Neural progenitor cell (in vitro differentiated cells): ENCODE results near the gene FAM83B.

ENCODE experiments used
- EZH2 ChIP-seq: fragments of 200-600 bp; sonication (generic); IDR thresholded peaks from 2 replicates; pipeline ENCODE4 v1.6.1; 2017; ENCODE audit warnings: antibody characterized with exemption, mild to moderate bottlenecking, moderate library complexity
- TF ChIP-seq, protein P1 (sequence below): fragments of 200-600 bp; sonication (generic); IDR thresholded peaks from 2 replicates; pipeline ENCODE4 v1.5.1; 2017; ENCODE audit warnings: antibody characterized with exemption, mild to moderate bottlenecking

DNA sequence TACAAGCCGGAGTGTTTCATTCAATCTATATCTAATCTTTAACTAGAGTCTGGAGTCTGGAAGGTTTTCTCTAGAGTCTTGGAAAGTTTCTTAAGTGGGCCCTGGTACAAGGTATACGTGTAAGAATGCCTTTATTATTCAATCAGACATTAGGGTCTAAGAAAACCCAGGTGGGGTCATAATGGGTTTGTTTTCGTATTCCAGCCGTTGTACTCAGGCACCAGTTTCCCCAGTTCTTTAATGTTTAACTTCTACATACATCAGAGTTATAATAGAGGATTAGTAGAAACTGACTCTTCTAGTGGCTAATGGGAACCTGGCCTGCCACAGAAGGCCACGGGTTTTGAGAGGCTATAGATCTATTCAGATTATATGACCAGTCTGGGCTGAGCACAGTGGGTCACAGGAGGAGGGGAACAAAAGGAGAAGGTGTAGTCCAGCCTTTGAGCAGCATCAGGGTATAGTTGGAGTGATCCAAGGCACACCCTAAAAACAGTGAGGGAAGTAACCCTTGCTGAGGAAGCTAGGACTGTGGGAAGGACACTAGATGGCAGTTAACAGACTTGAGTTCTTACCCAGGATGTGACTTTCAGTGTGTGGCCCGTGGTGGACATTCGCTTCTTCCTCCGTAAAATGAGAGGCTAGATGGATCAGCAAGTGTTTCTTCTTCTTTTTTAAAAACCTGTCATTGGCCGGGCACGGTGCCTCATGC is 15.5 kb downstream of the FAM83B start:
- TF ChIP-seq, protein P1, sequence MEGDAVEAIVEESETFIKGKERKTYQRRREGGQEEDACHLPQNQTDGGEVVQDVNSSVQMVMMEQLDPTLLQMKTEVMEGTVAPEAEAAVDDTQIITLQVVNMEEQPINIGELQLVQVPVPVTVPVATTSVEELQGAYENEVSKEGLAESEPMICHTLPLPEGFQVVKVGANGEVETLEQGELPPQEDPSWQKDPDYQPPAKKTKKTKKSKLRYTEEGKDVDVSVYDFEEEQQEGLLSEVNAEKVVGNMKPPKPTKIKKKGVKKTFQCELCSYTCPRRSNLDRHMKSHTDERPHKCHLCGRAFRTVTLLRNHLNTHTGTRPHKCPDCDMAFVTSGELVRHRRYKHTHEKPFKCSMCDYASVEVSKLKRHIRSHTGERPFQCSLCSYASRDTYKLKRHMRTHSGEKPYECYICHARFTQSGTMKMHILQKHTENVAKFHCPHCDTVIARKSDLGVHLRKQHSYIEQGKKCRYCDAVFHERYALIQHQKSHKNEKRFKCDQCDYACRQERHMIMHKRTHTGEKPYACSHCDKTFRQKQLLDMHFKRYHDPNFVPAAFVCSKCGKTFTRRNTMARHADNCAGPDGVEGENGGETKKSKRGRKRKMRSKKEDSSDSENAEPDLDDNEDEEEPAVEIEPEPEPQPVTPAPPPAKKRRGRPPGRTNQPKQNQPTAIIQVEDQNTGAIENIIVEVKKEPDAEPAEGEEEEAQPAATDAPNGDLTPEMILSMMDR: no peak
- no peak for TF ChIP-seq EZH2
